RWPE2 (cell line): ENCODE data around the gene BHLHE23.
A peak's percentile ranks its signal among the peaks of the same experiment; 100 is the strongest.

ENCODE experiments used
- ATAC-seq: fragments of 200-7000 bp; cut with Tn5 transposase; 3 replicates; pipeline ENCODE4 v1.9.1; 2021; ENCODE audit warnings: low read depth
- DNase-seq: peaks from one replicate; pipeline ENCODE4 v3.0.0-alpha.2; 2020; ENCODE audit warnings: low spot score
- H3K27ac ChIP-seq: fragments of 450-650 bp; 2 replicates; pipeline ENCODE4 v1.5.1; 2017; ENCODE audit warnings: mild to moderate bottlenecking; ENCODE audit not compliant: poor library complexity, severe bottlenecking
- H3K27me3 ChIP-seq: fragments of 250-450 bp; sonication (Bioruptor Pico); 2 replicates; pipeline ENCODE4 v1.5.1; 2021; ENCODE audit warnings: mild to moderate bottlenecking, moderate library complexity; ENCODE audit not compliant: insufficient read depth, poor library complexity, severe bottlenecking
- H3K36me3 ChIP-seq: fragments of 250-450 bp; sonication (Bioruptor Pico); 2 replicates; pipeline ENCODE4 v1.5.1; 2020; ENCODE audit warnings: low read depth, mild to moderate bottlenecking, moderate library complexity
- H3K4me1 ChIP-seq: fragments of 250-450 bp; sonication (Bioruptor Pico); 2 replicates; pipeline ENCODE4 v1.5.1; 2021; ENCODE audit warnings: mild to moderate bottlenecking, moderate library complexity; ENCODE audit not compliant: insufficient read depth, poor library complexity, severe bottlenecking
- H3K4me3 ChIP-seq: fragments of 250-450 bp; sonication (Bioruptor Pico); 2 replicates; pipeline ENCODE4 v1.5.1; 2021; ENCODE audit warnings: mild to moderate bottlenecking, moderate library complexity; ENCODE audit not compliant: severe bottlenecking
- H3K9me3 ChIP-seq: fragments of 250-450 bp; sonication (Bioruptor Pico); 2 replicates; pipeline ENCODE4 v1.5.1; 2021; ENCODE audit warnings: mild to moderate bottlenecking, moderate library complexity; ENCODE audit not compliant: severe bottlenecking
- TF ChIP-seq, protein P1 (sequence below): fragments of 450-650 bp; IDR thresholded peaks from one replicate; pipeline ENCODE4 v1.5.1; 2017; ENCODE audit warnings: mild to moderate bottlenecking, moderate library complexity; ENCODE audit not compliant: poor library complexity, severe bottlenecking

Gene BHLHE23

DNA sequence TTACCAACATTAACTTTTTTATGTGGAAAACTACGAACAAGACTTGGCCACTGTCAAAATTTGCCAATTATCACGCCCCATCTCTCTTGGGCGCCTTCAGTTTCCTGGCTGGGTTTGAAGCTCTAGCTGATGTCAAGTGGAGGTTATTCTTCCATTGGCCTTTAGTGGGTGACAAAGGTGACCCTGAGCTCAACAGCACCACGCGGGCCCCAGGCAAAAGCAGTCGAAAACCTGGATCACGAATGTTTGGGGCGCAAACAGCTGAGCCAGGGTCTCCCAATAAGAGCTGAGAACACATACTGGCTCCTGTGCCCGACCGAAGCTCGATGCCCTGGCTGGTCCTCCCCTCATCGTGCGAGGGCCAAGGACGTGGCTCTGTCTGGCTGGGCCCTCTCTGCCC, 27.5 kb downstream of the BHLHE23 start:
- peaks cover 87% of the 10 kb centered on the region for H3K27me3 ChIP-seq

DNA sequence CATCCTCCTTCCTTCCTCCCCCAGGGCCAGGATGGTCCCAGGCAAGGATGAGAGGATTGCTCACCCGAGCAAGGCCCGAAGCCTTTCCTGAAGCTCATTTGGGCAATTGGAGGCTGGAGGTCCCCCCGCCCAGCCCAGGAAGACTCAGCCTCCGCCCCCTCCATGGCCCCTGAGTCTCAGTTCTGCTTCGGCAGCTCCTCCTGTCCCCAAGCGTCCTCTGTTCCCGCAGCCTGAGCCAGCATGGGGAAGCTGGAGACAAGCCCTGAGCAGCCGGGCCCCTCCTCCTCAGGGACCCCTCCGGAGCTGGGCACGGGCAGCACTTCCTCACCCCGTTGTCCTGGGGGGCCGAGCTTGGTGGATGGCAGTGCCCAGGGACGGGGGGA, 28.2 kb downstream of the BHLHE23 start:
- no peak for ATAC-seq
- TF ChIP-seq, protein P1, sequence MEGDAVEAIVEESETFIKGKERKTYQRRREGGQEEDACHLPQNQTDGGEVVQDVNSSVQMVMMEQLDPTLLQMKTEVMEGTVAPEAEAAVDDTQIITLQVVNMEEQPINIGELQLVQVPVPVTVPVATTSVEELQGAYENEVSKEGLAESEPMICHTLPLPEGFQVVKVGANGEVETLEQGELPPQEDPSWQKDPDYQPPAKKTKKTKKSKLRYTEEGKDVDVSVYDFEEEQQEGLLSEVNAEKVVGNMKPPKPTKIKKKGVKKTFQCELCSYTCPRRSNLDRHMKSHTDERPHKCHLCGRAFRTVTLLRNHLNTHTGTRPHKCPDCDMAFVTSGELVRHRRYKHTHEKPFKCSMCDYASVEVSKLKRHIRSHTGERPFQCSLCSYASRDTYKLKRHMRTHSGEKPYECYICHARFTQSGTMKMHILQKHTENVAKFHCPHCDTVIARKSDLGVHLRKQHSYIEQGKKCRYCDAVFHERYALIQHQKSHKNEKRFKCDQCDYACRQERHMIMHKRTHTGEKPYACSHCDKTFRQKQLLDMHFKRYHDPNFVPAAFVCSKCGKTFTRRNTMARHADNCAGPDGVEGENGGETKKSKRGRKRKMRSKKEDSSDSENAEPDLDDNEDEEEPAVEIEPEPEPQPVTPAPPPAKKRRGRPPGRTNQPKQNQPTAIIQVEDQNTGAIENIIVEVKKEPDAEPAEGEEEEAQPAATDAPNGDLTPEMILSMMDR: no peak
- DNase-seq: no peak
- Histone ChIP-seq H3K36me3 (no peaks in the 10 kb centered on the region), H3K27me3 (peaks cover 90% of the 10 kb centered on the region), H3K4me1 (no peaks in the 10 kb centered on the region), H3K4me3 (no peak overlapping the region), H3K9me3 (no peaks in the 10 kb centered on the region), H3K27ac (no peak overlapping the region)

More for the DNA sequence above, 27.5 kb downstream of the BHLHE23 start:
- H3K4me3 ChIP-seq: no peak overlapping the region
- DNase-seq (no peak), ATAC-seq (no peak)
- H3K27ac ChIP-seq: no peak overlapping the region
- H3K9me3 ChIP-seq: no peaks in the 10 kb centered on the region
- H3K36me3 ChIP-seq: no peaks in the 10 kb centered on the region
- H3K4me1 ChIP-seq: no peaks in the 10 kb centered on the region
- TF ChIP-seq, protein P1: no peak

DNA sequence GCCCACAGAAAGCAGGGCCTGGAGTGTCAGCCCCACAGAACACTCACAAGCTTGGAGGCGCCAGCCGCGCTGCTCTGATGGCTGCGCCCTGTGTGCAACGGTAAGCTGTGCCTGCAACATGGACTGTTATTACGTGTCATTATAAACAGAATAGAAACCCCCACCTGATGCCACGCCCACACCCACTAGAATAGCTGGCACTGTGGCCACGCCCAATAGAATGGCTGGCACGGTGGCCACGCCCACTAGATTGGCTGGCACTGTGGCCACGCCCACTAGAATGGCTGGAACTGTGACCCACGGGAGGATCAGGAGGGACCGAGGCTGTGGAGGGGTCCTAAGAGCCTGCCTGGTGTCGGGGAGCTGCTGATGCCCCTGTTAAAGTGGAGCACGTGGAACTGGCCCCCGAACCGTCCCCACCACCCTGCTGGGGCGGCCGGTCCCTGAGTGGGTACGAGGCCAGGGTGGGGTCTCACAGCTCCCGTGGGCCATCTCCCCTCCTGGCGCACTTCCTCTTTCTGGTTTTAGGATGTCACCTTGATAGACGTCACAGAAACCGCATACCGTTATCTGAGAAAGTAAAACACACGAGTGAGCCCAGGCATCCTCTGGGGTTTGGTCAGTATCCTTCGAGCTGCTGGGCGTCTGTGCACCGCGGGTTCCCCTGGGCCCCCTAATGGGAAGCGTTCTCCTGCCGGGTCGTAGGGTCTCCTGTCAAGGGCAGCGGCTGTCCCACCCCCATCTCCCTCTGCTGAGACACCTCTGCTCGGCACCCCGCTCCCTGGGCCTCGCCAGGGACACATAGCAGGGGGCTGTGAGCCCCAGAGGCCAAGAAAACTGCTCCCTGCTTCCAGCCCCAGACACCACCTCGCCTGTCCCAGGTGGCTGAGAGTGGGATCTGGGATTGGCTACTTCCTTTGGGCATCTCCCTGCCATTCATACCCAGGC, 28.9 kb downstream of the BHLHE23 start:
- DNase-seq (no peak), ATAC-seq (peak; percentile 7; the same call in 2 of the 3 replicates)
- H3K36me3 ChIP-seq: no peaks in the 10 kb centered on the region
- H3K4me3 ChIP-seq: no peak overlapping the region
- H3K4me1 ChIP-seq: no peaks in the 10 kb centered on the region
- no peaks in the 10 kb centered on the region for H3K9me3 ChIP-seq
- H3K27ac ChIP-seq: no peak overlapping the region
- TF ChIP-seq, protein P1: no peak
- peaks cover 93% of the 10 kb centered on the region for H3K27me3 ChIP-seq

GRCh38 chr20:62976886-62977285, 29.9 kb downstream of the BHLHE23 start:
- DNase-seq (no peak), ATAC-seq (no peak)
- H3K27me3 ChIP-seq: peaks cover 91% of the 10 kb centered on the region
- TF ChIP-seq, protein P1: no peak
- no peak overlapping the region for H3K4me3 ChIP-seq
- no peaks in the 10 kb centered on the region for H3K36me3 ChIP-seq
- no peaks in the 10 kb centered on the region for H3K9me3 ChIP-seq
- H3K27ac ChIP-seq: no peak overlapping the region
- H3K4me1 ChIP-seq: no peaks in the 10 kb centered on the region
